ENCODE results near the gene TARBP1.

DNA sequence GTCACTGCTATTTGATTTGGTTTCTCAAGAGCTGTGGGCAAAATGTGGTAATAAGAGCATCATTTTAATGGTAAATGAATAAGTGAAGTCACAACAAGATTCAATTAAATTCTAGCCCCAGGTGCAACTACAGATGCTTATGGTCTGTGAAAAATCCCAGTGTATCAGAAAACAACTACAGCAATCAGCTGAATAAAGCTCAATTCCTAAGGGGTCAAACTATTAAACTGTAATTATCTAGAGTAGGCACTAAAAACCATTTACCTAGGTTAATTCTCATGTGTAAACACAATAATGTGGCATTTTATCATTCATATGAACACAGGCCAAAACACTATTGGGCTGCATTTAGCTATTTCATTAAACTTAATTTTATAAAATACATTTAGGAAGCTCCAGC is 9.6 kb downstream of the TARBP1 start:
- TF ChIP-seq, protein P1, sequence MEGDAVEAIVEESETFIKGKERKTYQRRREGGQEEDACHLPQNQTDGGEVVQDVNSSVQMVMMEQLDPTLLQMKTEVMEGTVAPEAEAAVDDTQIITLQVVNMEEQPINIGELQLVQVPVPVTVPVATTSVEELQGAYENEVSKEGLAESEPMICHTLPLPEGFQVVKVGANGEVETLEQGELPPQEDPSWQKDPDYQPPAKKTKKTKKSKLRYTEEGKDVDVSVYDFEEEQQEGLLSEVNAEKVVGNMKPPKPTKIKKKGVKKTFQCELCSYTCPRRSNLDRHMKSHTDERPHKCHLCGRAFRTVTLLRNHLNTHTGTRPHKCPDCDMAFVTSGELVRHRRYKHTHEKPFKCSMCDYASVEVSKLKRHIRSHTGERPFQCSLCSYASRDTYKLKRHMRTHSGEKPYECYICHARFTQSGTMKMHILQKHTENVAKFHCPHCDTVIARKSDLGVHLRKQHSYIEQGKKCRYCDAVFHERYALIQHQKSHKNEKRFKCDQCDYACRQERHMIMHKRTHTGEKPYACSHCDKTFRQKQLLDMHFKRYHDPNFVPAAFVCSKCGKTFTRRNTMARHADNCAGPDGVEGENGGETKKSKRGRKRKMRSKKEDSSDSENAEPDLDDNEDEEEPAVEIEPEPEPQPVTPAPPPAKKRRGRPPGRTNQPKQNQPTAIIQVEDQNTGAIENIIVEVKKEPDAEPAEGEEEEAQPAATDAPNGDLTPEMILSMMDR (IDR thresholded peaks at IDR 0.05) = no peak
- TF ChIP-seq POLR2AphosphoS5 (IDR thresholded peaks at IDR 0.05) (no peak), EP300 (IDR thresholded peaks at IDR 0.05) (no peak), POLR2A (IDR thresholded peaks at IDR 0.05) (no peak)
